ENCODE measurements around the gene MATN3.

- TF ChIP-seq HDAC2 (IDR thresholded peaks at IDR 0.05; ENCODE audit: borderline replicate concordance in 1 of 2, low read depth in 2 of 2, low read length in 2 of 2) (no peak), POLR2A (IDR thresholded peaks at IDR 0.05; ENCODE audit: control extremely low read depth in 1 of 2, low read depth in 2 of 2, low read length in 2 of 2) (no peak), CTCF (IDR thresholded peaks at IDR 0.05; ENCODE audit: control extremely low read depth in 1 of 3, insufficient read depth in 1 of 3, low read depth in 1 of 3, low read length in 3 of 3) (no peak)
Measured at GRCh38 chr2:20042531-20042930, 30.1 kb upstream of the MATN3 start.

All from H1 (cell line).